NCI-H146 treated with DMSO at 0.1 percent for 48 hours (cell line): Measurements from ENCODE around the gene SLC5A9.

Experiments
- DNase-seq: peaks from one replicate; lab custom pipeline; 2025; ENCODE audit not compliant: unreplicated experiment; lab: John Stamatoyannopoulos, UW

The SLC5A9 gene

DNA sequence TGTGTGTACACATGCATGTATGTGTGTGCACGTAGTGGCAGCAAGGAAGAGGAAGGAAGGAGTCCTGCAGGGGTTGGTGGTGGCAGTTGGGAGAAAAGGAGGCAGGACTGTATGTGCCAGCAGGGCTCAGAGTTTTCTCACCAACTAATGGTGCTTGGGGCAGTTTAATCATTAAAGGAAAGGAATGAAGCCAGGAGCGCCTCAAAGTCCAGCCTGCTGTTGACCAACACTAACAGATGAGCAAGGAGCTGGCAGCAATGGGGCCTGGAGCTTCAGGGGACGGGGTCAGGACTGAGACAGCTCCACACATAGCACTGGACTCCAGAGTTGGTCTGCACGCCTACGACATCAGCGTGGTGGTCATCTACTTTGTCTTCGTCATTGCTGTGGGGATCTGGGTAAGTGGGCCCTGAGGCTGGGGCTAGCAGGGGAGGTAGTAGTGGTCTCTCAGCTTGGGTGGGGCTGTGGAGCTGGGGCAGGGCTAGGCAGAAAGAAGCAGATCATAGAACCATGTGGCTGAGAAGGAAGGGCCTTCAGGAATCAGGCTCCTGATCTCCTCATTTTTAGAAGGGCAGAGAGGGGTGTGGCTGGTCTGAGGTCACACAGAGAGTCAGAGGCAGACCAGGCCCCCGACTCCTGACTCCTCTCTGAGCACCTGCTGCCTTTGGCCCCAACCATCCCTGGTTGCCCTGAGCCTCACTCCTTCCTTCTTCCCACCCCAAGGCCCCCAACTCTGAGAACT, at the start of gene SLC5A9:
Gene SLC5A9 (plus strand): TSS at position 216 of the 742 bp plus-strand sequence. CDS start 21 bp downstream, at position 237.
- DNase-seq: no peak

DNA sequence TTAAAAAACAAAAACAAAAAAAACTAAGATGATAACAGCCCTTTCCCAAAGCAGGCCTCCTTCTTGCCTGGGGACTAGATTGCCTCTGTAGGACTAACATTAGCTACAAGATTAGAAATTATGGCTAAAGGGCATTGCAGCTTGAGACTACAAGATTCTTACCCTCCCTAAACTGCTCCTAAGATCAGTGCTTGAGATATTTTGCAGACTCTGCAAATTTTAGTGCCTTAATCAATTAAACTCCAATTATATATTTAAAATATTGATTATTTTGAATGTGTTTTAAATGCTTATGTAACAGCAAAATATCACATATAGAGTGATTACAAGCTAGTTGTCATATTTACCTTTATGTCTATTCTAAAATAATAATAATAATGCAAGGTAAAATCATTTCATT, 47.4 kb upstream of the SLC5A9 start:
- DNase-seq: no peak

DNA sequence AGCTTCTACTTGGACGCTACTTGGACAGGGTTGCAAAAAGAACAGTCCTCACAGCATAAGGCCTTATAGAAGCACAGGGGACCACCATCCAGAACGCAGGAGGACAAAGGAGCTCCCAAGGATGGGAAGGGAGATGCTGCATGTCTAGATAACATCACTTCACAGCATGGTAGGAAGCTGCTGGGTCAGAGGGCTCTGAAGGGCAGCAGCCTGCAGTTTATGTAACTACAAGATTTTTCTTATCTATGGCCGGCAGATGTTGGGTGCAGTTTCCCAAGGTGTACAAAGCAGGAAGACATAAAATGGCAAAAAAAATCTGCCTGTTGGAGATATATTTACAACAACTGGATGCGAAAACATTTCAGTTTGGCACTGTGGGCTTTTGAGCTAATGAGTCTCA, 45.3 kb upstream of the SLC5A9 start:
- no peak for DNase-seq

DNA sequence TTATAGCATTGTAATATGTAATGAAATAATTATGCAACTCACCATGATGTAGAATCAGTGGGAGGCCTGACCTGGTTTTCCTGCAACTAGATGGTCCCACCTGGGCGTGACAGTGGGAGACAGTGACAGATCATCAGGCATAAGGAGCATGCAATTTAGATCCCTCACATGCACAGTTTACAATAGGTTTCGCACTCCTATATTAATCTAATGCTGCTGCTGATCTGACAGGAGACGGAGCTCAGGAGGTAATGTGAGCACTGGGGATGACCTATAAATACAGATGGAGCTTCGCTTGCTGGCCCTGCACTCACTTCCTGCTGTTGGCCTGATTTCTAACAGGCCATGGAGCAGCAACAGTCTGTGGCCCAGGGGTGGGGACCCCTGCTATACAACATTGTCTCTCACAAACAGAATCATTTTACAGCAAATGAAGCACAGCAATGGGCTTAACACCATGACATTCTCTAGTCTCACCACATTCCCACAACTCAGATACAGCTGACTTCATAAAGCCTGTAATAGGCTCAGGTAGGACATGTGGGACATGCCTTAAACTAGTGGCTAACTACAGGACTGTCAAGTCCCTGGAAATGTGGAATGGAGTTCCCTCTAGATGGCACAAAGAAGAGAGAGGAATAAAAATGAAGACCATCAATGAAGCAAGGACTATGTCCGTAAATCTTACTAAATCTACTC, 40.7 kb upstream of the SLC5A9 start:
- no peak for DNase-seq

DNA sequence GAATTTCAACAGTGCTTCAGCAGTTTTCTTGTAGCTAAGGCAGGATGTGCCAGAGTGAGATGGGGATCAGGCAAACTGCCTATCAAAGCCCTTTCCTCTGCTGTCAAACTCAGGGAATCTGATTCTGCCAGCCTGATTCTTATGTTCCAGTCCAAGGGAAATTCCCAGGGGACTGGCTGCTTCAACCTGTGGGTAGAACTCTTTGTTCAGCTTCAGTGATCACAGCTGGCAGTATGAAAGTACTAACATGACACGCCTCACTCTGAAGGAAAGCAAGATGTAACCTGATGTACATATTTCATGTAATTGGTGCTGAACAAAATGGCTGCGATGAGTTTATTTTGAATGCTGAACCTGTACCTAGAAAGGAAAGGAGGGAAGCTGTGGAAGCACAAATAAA, 40.1 kb upstream of the SLC5A9 start:
- DNase-seq: no peak

DNA sequence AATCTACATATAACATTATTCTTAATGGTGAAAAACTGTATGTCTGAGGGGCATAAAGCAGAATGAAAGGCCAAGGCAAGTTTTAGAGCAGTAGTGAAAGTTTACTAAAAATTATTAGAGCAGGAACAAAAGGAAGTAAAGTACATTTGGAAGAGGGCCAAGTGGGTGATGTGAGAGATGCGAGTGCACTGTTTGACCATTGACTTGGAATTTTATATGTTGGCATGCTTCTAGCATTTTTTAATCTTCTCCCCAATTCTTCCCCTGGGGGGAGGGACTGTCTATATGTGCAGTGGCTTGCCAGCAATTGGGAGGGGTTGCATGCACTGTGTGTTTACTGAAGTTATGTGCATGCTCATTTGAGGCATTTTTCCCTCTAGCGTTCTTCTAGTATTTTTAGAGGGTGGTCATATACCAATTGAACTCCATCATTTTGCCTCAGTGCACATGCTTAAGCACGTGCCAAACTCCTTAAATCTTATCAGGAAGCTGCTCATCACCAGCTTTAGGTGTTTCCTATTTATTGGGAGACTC, 36.1 kb upstream of the SLC5A9 start:
- DNase-seq: no peak

DNA sequence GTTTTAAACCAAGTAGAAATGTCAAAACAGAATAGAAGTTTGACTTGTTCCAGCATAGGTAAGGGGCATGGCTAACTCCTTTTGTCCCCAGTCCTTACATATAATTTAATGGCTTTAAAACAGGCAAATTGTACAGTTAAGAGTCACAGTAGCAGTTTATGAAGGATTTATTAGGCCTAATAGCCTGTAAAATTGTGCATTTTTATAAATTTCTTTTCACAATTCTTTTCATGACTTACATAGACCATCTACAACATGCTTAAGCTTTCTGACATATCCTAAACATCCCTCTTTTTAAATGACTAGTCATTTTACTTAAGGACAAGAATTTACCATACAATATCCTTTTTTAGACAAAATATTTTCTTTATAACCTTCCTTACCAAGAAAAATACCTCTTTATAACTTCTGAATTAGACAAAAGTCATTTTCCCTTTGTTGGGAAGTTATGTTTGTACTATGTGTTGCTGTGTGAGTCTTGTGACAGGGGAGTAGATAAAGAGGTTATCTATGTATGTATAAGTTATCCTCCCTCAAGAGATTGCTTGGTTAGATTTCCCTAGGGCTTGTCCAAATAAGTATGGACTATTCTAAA, 34.5 kb upstream of the SLC5A9 start:
- no peak for DNase-seq

DNA sequence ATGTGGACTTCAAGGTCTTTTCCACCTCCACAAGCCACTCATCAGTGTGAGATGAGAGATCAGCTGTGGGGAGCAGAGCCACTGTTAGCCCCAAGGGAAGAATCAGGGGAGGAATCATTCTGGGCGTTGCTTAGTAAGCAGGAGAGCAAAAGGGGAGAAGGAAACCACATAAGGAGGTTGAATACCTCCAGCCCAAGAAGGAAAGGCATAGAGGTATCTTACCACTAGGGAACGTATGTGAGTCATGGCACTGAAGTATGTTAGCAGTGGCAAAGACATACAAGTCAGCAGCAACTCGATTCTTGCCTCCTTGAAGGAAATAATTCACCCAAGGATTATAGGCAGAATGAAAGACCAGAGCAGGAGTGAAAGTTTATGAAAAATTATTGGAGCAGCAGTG, 31.6 kb upstream of the SLC5A9 start:
- DNase-seq: no peak

DNA sequence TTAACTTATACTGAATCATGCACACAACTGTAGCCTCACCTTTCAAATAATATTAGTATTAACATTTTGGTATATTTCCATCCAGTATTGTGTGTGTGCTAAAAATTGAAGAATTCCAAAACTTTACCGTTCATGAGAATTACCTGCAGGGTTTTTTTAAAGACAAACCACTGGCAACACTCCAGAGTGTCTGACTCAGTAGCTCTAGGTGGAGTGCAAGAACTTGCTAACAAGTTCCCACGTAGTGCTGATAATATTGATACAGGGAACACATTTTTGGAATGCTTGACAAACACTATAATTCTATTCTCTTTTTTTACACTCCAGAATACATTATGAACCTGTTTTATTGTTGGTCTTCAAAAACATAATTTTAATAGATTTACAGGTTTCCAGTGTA, 27.7 kb upstream of the SLC5A9 start:
- no peak for DNase-seq

DNA sequence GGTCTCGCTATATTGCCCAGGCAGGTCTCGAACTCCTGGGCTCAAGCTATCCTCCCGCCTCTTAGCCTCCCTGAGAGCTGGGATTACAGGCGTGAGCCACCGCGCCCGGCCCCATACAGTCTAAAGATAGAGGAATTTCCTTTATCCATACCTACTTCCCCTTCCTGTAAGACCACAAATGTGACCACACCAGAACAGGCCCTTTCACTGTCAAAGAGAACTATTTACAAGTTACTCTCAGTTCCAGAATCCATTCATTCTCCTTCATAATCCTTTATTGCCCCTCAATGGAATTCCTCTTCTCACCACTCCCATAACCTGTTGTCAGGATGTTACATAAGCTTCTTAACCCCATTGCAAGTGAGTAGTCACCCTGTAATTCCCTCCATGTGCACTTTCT, 26.3 kb upstream of the SLC5A9 start:
- no peak for DNase-seq

DNA sequence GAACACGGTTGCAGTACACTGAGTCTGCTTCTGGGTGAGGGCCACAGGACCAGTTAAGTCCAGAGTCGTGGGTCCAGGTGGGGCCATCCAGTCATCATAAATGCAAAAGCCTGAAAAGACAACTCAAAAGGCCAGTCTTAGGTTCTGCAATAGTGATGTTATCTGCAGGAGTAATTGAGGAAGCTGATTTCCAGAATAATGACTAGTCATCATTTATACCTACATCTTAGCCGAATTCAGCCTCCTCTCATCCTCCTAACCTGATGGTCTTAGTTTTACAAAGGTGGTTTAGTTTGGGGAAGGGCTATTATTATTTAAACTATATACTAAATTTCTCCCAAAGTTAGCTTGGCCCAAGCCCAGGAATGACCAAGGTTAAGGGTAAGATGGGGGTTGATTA, 23.5 kb upstream of the SLC5A9 start:
- DNase-seq: no peak

DNA sequence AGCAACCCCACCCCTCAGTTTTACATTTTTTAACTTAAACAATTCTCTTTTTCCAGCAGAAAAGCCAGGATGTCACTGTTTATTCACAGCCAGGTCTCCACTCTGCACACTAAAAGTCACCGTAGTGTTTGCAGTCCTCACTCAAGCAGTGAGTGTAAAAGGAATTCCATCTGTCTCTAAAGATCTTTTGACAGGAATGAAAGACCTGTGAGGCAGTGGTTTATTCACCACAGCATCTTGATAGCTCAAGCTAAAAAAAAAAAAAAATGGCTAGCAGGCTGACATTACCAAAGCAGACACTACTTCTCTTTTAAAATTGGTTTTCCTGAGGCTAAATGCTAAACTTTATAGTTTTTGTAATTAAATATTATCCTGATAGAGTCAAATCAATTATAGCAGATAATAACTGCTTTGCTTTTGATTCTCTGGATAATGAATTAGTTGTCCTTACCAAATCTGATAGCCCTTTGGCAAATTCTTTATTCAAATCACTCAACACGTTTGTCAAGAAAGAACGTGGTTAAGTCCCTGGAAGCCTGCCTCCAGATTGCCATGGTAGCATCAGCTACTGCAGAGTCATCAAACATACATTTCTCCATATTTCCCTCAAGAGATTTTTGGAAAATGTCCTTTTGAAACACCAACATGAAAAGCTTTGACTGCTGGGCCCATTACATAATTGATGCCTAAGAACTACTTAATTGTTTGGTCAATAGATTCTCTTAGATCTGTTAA, 22.2 kb upstream of the SLC5A9 start:
- no peak for DNase-seq

DNA sequence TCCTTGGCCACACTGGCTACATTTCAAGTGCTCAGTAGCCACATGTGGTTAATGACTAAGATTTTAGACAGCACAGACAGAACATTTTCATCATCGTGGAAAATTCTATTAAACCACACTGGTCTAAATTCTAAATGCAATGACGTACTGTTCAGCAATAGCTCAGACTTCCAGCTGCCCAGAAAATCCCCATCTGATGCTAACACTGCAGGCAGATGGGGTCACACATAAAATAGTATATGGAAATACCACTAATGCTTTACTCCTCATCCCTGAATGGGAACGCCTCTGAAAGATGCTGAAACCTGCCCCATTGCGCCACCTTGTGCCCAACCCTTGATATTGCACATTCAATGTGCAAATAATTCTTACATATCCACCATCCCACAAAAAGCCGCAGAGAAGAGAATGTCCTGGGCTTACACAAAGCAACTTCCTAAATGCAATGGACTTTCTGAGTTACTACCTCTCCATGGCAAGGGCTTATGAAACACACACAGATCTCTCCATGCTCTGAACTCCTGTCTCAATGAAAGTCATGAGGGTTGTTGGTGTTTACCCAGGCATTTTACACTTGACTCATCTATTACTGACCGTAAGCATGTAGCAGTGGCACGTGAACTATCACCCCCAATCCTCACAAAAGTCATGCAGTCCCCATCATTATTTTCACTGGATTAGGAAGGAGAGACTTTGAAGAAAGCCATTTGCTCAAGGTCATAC, 20.3 kb upstream of the SLC5A9 start:
- peak; percentile 2 for DNase-seq

DNA sequence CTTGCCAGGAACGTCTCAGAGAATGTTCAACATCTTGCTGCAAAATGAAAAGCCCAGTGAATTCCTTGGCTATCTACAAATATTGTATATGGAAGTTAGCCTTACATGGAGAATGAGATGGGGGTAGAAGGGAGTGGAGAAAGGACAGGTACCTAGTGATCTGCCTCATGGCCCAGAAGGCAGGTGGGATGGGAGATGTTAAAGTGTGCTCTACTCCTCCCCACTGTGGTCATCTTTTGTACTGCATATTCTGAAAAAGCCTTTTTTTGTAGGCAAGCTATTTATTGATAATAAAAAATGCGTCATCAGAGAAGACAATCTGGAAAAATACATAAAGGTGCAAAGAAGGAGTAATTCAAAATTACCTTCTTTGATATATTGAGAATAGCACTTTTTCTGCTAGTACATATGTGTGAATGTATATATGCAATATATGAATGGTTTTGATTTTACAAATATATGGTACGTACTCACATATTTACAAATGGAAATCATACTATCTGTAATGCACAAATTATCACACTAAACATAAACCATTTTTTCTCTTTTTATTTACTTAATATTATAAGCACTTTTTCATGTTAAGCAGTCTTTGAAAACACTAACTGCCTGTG, 19.1 kb upstream of the SLC5A9 start:
- no peak for DNase-seq

DNA sequence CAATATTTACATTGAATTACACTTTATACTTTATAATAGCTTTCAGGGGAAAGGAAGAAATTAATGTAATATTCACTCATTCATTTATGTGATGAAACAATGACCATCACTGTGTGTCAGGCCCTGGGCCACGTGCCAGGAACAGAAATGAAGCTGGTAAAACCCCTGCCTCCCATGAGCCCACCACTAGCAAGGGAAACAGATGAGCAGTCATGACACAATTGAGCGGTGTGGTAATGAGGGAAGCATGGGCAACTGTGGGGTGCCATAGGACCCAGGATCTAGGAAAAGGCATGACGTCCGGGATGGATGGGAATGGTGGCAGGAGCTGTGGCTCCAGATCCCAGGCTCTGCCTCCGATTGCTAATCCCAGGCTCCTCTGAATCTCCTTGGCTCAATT, 17.0 kb upstream of the SLC5A9 start:
- DNase-seq: no peak

DNA sequence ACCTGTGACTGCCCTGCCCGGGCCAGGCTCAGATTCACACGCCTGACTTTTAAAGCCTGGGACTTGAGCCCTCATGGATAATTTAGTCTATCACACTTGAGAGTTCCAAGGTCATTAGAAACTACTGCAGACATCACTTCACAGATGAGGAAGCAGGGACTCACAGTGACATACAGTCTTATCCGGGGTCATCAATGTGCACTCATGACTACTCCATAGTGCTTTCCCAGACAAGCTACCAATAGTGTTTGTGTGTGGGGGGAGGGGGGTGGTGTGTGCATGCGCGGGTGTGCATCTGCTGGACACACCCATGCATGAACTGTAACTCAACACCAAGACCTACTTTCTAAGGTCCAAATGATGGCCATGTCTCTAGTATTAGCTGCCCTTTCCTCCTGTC, 16.1 kb upstream of the SLC5A9 start:
- DNase-seq: no peak

DNA sequence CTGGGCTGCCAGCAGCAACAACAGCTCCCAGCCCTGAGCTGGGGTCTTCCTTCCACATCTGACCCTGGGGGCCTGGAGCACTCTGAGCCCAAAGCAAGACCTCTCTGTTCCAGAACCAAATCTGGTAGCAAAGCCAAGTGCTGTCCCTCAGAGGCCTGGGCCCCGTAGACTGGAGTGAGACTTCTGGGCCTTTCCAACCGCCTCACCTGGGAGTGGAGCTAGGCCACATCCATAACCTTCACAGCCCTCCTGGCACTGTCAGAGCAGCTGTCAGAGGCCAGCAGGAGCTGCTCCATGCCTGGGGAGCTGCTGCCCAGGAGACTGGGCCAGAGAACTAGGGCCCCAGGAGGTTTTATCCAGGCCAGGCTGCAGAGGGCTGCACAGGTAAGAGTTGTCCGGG, 15.4 kb upstream of the SLC5A9 start:
- DNase-seq: no peak

DNA sequence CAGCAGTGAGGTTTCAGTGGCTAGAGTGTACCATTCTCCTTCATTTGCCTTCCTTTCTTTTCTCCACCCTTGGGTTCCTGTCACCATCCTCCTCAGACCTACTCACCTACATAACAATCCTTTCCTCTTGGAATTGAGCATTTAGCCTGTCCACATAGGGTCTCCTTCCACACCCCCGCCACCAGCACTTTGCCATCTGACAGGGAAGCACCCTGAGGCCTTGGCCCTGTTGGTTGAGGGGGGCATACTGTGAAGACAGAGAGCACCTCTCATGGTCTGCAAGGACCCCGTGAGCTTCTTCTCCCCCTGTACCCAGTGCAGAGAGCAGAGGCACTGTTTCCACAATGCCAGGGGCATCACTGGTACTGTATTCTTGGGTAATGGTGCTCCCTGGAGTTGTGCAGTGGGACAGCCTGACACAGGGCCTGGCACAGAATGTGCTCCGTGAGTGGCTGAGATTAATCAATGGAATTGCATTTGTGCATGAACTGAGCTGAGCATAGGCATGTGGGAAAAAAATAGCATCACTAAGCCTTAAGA, 14.9 kb upstream of the SLC5A9 start:
- no peak for DNase-seq

DNA sequence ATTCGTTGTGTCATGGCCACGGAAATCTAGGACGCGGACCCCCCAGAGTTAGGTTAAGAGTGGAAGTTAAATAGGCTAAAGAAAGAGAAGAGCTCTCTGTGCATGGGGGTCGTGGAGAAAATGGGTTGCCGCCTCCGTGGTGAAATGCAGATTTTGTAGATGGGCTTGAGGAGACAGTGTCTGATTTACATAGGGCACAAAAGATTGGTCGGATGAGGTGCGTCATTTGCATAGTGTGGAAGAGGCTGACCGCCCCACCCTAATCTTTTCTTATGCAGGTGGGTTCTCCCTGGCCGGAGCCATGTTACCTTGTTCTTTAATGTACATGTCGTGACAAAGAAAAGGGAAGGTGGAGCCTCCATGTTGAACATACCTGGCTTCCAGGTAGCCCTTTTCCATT, 14.3 kb upstream of the SLC5A9 start:
- no peak for DNase-seq

DNA sequence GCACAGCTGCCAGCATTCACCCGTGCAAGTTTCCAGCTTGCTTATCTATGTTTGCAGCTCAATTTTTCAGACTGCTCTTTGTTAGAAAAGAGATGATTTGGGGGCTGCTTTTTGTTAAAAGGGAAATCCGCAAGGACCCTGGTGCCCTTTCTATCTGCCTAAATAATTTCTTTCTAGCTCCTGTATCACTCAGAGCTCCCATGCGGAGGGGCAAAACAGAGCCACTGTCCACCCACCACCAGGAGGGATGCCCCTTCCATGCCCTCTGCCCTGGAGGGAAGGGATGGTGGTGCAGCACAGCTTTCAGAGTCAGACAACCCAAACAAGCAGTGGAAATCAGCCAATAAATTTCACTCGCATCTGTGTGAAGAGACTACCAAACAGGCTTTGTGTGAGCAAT, 13.9 kb upstream of the SLC5A9 start:
- DNase-seq: no peak
